T-cell (primary cell): ENCODE data around the gene SLC24A3. TPM values are rescaled to one million over a fixed set of nuclear protein-coding genes. Genes with fewer than 3 reads are reported as not detected.
A peak's percentile ranks its signal among the peaks of the same experiment; 100 is the strongest.

Experiments used
- ATAC-seq, 4 experiments: fragments of 200-7000 bp in 3 of 4; fragments of 150-1000 bp in 1 of 4; cut with Tn5 transposase; replicated peaks in 1 of 4; 1 replicate in 3 of 4; 2 replicates in 1 of 4; pipeline ENCODE4 v1.10.0; 2021; ENCODE audit warnings: moderate library complexity in 3 of 4, mild to moderate bottlenecking in 2 of 4, moderate number of reproducible peaks in 1 of 4
- CTCF ChIA-PET, 2 donors: fragments of 300-600 bp; sonication (Branson Sonifier 250); formaldehyde crosslinking; loops; one replicate each; lab custom pipeline; 2022; ENCODE audit warnings: antibody characterized with exemption in 2 of 2; lab: Charles Lee
- POLR2A ChIA-PET, 2 donors: fragments of 300-600 bp; sonication (Branson Sonifier 250); formaldehyde crosslinking; loops; one replicate each; lab custom pipeline; 2022; ENCODE audit warnings: antibody characterized with exemption in 2 of 2; lab: Charles Lee
- DNase-seq, 35 experiments: peaks; one replicate each; pipeline versions ENCODE4 v3.0.0 to v3.0.0-alpha.2; 2013 to 2023
- H3K27ac ChIP-seq: one replicate; pipeline ENCODE4 v1.5.1; 2013; ENCODE audit warnings: low read length
- H3K27me3 ChIP-seq, 2 experiments: replicated peaks in 1 of 2; 1 replicate in 1 of 2; 2 replicates in 1 of 2; pipeline versions ENCODE4 v1.6.1 to v1.7.0; 2013; ENCODE audit warnings: low read length in 1 of 2, mixed read lengths in 1 of 2; ENCODE audit not compliant: control insufficient read depth in 2 of 2, insufficient read depth in 2 of 2; ENCODE audit errors: extremely low read depth in 1 of 2
- H3K36me3 ChIP-seq, 2 donors: 1 replicate in 1 of 2; 2 replicates in 1 of 2; pipeline versions ENCODE4 v1.6.1 to v1.7.0; 2013; ENCODE audit warnings: low read length in 1 of 2; ENCODE audit not compliant: control insufficient read depth in 2 of 2, insufficient read depth in 1 of 2; ENCODE audit errors: extremely low read depth in 1 of 2
- H3K4me1 ChIP-seq, 2 experiments: 1 replicate in 1 of 2; 2 replicates in 1 of 2; pipeline versions ENCODE4 v1.6.1 to v1.7.0; 2013; ENCODE audit warnings: low read length in 2 of 2, mixed read lengths in 1 of 2; ENCODE audit not compliant: insufficient read depth in 2 of 2, control insufficient read depth in 1 of 2; ENCODE audit errors: extremely low read depth in 1 of 2
- H3K4me3 ChIP-seq, 2 donors: 1 replicate in 1 of 2; 2 replicates in 1 of 2; pipeline versions ENCODE4 v1.5.1 to v1.7.0; 2013; ENCODE audit warnings: mild to moderate bottlenecking in 2 of 2, low read length in 1 of 2, moderate library complexity in 1 of 2; ENCODE audit not compliant: control insufficient read depth in 1 of 2; ENCODE audit errors: extremely low read depth in 1 of 2
- H3K9me3 ChIP-seq: 2 replicates; pipeline ENCODE4 v1.7.0; 2013
- H3K27ac Mint-ChIP-seq, 2 donors: one replicate each; pipeline ENCODE4 v1.8.0; 2020 to 2021; ENCODE audit warnings: mild to moderate bottlenecking in 2 of 2, mixed read lengths in 2 of 2
- H3K27me3 Mint-ChIP-seq, 2 donors: one replicate each; pipeline ENCODE4 v1.8.0; 2021 to 2022; ENCODE audit warnings: mixed read lengths in 2 of 2
- H3K36me3 Mint-ChIP-seq: one replicate; pipeline ENCODE4 v1.8.0; 2021; ENCODE audit warnings: mixed read lengths
- H3K4me1 Mint-ChIP-seq, 3 donors: one replicate each; pipeline ENCODE4 v1.8.0; 2020 to 2022; ENCODE audit warnings: mixed read lengths in 3 of 3, mild to moderate bottlenecking in 1 of 3
- H3K4me3 Mint-ChIP-seq, 3 donors: one replicate each; pipeline ENCODE4 v1.8.0; 2020 to 2022; ENCODE audit warnings: mild to moderate bottlenecking in 3 of 3, mixed read lengths in 3 of 3, moderate library complexity in 3 of 3
- H3K9me3 Mint-ChIP-seq, 3 donors: one replicate each; pipeline ENCODE4 v1.8.0; 2020 to 2022; ENCODE audit warnings: mixed read lengths in 3 of 3
- WGBS: methylation state at CpG from one replicate; pipeline ENCODE4 v1.1.5; 2013; ENCODE audit warnings: missing lambda C conversion rate; ENCODE audit not compliant: insufficient coverage; 5-methylcytosine and 5-hydroxymethylcytosine counted together
- total RNA-seq, 35 experiments: library from RNA in 6 of 35; stranded (reverse) in 6 of 35; fragments of 120-200 nt in 1 of 35; gene quantifications; one replicate each; pipeline versions ENCODE4 v1.2.1 to v1.2.4 and lab custom pipeline; 2013 to 2026

SLC24A3 gene
- total RNA-seq, 5 donors from 2014 or later (not counting 1 experiment from before 2014, with no cell fraction given), result 0.06 to 0.25 (median 0.12) TPM

GRCh38 chr20:19730706-19731105 lies 518.3 kb downstream of the SLC24A3 start:
- no peak for ATAC-seq
- POLR2A ChIA-PET, result no interaction called here
- Histone ChIP-seq H3K4me3 (no peak overlapping the region), H3K27ac (no peak overlapping the region), H3K4me1 (no peaks in the 10 kb centered on the region), H3K27me3 (peaks cover 0 to 2% of the 10 kb centered on the region in 2 experiments), H3K9me3 (no peaks in the 10 kb centered on the region), H3K36me3 (no peaks in the 10 kb centered on the region)
- H3K4me3 Mint-ChIP-seq, result no peak overlapping the region
- CTCF ChIA-PET, result no interaction called here
- WGBS, result 40% methylated on average over 2 of the region's 7 CpGs
- no peaks in the 10 kb centered on the region for H3K4me1 Mint-ChIP-seq
- no peak for DNase-seq
- H3K36me3 Mint-ChIP-seq, result no peaks in the 10 kb centered on the region
- H3K27me3 Mint-ChIP-seq, result no peaks in the 10 kb centered on the region
- H3K9me3 Mint-ChIP-seq, result no peaks in the 10 kb centered on the region
- no peak overlapping the region for H3K27ac Mint-ChIP-seq

- Mint-ChIP-seq H3K36me3 (no peaks in the 10 kb centered on the region), H3K27ac (no peak overlapping the region), H3K4me3 (no peak overlapping the region), H3K4me1 (no peaks in the 10 kb centered on the region), H3K27me3 (no peaks in the 10 kb centered on the region), H3K9me3 (no peaks in the 10 kb centered on the region)
- Histone ChIP-seq H3K4me1 (no peaks in the 10 kb centered on the region), H3K27ac (no peak overlapping the region), H3K36me3 (no peaks in the 10 kb centered on the region), H3K27me3 (peaks cover 0 to 9% of the 10 kb centered on the region in 2 experiments), H3K9me3 (no peaks in the 10 kb centered on the region), H3K4me3 (no peak overlapping the region)
- WGBS, result no CpG with 5 or more reads among the region's 1 CpG
- ChIA-PET CTCF (no interaction called here), POLR2A (no interaction called here)
- no peak for ATAC-seq
- DNase-seq, result no peak
Measured at GRCh38 chr20:19734811-19735210, 522.4 kb downstream of the SLC24A3 start.

DNA sequence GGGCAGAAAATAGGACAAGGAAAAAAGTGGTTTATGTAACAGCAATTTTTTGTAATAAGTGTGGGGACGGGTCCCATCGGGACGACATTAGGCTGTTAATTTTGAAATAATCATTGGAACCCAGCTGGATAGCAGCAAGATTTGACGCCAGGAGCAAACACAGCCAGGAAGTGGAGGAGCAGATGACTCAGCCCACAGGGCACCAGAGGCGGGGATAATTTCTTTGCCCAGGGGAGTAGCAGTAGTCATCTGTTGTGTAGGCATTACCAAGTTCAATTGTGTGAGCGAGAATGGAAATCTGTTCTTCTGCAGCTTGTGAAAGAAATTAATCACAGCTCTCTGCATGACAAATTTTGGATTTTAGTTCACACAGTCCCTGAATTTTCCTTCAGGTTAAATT lies 523.0 kb downstream of the SLC24A3 start:
- H3K4me3 Mint-ChIP-seq, result no peak overlapping the region
- no peak overlapping the region for H3K4me3 ChIP-seq
- H3K9me3 ChIP-seq, result no peaks in the 10 kb centered on the region
- H3K27ac ChIP-seq, result no peak overlapping the region
- no peaks in the 10 kb centered on the region for H3K4me1 Mint-ChIP-seq
- H3K27me3 ChIP-seq, result peaks cover 0 to 12% of the 10 kb centered on the region in 2 experiments
- H3K27me3 Mint-ChIP-seq, result no peaks in the 10 kb centered on the region
- CTCF ChIA-PET, result no interaction called here
- no peak for ATAC-seq
- DNase-seq, result peak in 1 of 35 experiments; percentile 5
- no peaks in the 10 kb centered on the region for H3K36me3 Mint-ChIP-seq
- H3K9me3 Mint-ChIP-seq, result no peaks in the 10 kb centered on the region
- no peak overlapping the region for H3K27ac Mint-ChIP-seq
- no peaks in the 10 kb centered on the region for H3K4me1 ChIP-seq
- WGBS, result 15% methylated on average over 5 of the region's 6 CpGs
- POLR2A ChIA-PET, result no interaction called here
- no peaks in the 10 kb centered on the region for H3K36me3 ChIP-seq

DNA sequence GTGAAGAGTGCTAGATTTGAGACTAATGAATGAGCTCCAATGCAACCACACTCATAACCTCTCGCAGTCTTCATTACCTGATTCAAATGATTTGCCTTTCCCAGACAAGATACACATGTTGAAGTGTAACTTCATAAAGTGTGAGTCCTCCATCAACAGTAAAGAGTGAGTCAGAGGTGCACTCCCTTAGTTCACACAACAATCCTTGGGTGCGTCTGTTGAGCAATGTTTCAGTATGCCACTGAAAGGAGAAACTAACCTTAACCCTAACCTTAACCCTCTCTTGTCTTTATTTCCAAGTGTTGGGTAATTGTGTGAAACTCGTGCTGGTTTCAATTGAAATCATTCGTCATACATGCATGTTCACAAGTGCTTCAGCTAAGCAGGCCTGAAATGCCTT lies 524.6 kb downstream of the SLC24A3 start:
- Mint-ChIP-seq H3K4me1 (no peaks in the 10 kb centered on the region), H3K27me3 (peaks cover 4 to 7% of the 10 kb centered on the region in 2 donors), H3K36me3 (no peaks in the 10 kb centered on the region), H3K9me3 (no peaks in the 10 kb centered on the region), H3K27ac (no peak overlapping the region), H3K4me3 (no peak overlapping the region)
- H3K9me3 ChIP-seq, result no peaks in the 10 kb centered on the region
- ATAC-seq (no peak), DNase-seq (no peak)
- no peaks in the 10 kb centered on the region for H3K4me1 ChIP-seq
- ChIA-PET POLR2A (no interaction called here), CTCF (interaction anchor here in 1 of 2 donors (0.7 kb wide), 1 partner anchor 21 kb away, joined by 3 read pairs; no protein-coding TSS in a partner anchor)
- H3K36me3 ChIP-seq, result no peaks in the 10 kb centered on the region
- no peak overlapping the region for H3K27ac ChIP-seq
- H3K27me3 ChIP-seq, result peaks cover 0 to 12% of the 10 kb centered on the region in 2 experiments
- no peak overlapping the region for H3K4me3 ChIP-seq
- no CpG with 5 or more reads among the region's 4 CpGs for WGBS

- H3K4me3 Mint-ChIP-seq, result no peak overlapping the region
- 79% methylated on average over 3 of the region's 5 CpGs for WGBS
- POLR2A ChIA-PET, result no interaction called here
Measured at GRCh38 chr20:19738951-19739350, 526.5 kb downstream of the SLC24A3 start.

GRCh38 chr20:19739351-19739750 lies 526.9 kb downstream of the SLC24A3 start:
- Histone ChIP-seq H3K36me3 (no peaks in the 10 kb centered on the region), H3K27me3 (peaks cover 0 to 14% of the 10 kb centered on the region in 2 experiments), H3K9me3 (no peaks in the 10 kb centered on the region), H3K4me3 (no peak overlapping the region), H3K27ac (no peak overlapping the region), H3K4me1 (no peaks in the 10 kb centered on the region)
- ATAC-seq, result no peak
- ChIA-PET POLR2A (no interaction called here), CTCF (no interaction called here)
- DNase-seq, result no peak
- Mint-ChIP-seq H3K4me3 (no peak overlapping the region), H3K9me3 (peaks cover 0 to 4% (median 0%) of the 10 kb centered on the region in 3 donors), H3K27me3 (peaks cover 11% of the 10 kb centered on the region in 2 donors), H3K27ac (no peak overlapping the region), H3K4me1 (no peaks in the 10 kb centered on the region), H3K36me3 (no peaks in the 10 kb centered on the region)
- WGBS, result 84% methylated on average over 7 of the region's 10 CpGs

More at GRCh38 chr20:19738951-19739350, 526.5 kb downstream of the SLC24A3 start:
- H3K4me1 ChIP-seq, result no peaks in the 10 kb centered on the region
- no peaks in the 10 kb centered on the region for H3K36me3 ChIP-seq
- H3K27ac ChIP-seq, result no peak overlapping the region
- Mint-ChIP-seq H3K9me3 (peaks cover 0 to 2% (median 0%) of the 10 kb centered on the region in 3 donors), H3K27me3 (peaks cover 10 to 11% of the 10 kb centered on the region in 2 donors), H3K4me1 (no peaks in the 10 kb centered on the region), H3K36me3 (no peaks in the 10 kb centered on the region), H3K27ac (no peak overlapping the region)
- DNase-seq (no peak), ATAC-seq (no peak)
- H3K4me3 ChIP-seq, result no peak overlapping the region
- no peaks in the 10 kb centered on the region for H3K9me3 ChIP-seq
- H3K27me3 ChIP-seq, result peaks cover 0 to 14% of the 10 kb centered on the region in 2 experiments
- CTCF ChIA-PET, result no interaction called here

DNA sequence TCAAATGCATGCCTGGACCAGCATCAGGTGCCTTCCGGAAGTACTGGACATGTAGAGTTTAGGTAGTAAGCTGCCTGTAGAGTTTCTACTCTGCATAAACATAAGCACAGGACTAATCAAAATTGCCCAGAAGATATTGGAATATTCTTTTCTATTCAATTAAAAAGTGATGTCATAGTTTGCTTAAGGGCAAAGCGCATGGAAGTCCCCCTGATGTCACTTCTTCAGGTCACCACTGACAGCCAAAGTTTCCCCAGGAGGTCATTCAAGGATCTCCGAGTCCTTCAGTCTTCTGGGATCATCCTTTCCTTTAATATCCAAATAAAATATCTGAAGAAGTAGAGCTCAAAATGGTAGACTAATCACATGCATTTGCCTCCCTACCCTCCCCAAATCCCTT lies 528.1 kb downstream of the SLC24A3 start:
- ChIA-PET CTCF (no interaction called here), POLR2A (no interaction called here)
- Mint-ChIP-seq H3K27me3 (peaks cover 11% of the 10 kb centered on the region in 2 donors), H3K4me3 (no peak overlapping the region), H3K9me3 (peaks cover 0 to 8% (median under 1%) of the 10 kb centered on the region in 3 donors), H3K27ac (no peak overlapping the region), H3K4me1 (no peaks in the 10 kb centered on the region), H3K36me3 (no peaks in the 10 kb centered on the region)
- no peak overlapping the region for H3K4me3 ChIP-seq
- no peaks in the 10 kb centered on the region for H3K4me1 ChIP-seq
- DNase-seq (no peak), ATAC-seq (no peak)
- peaks cover 0 to 14% of the 10 kb centered on the region in 2 experiments for H3K27me3 ChIP-seq
- no peaks in the 10 kb centered on the region for H3K9me3 ChIP-seq
- WGBS, result no CpG with 5 or more reads among the region's 3 CpGs
- H3K27ac ChIP-seq, result no peak overlapping the region
- H3K36me3 ChIP-seq, result no peaks in the 10 kb centered on the region
